ENCODE data around the gene CASS4.

GRCh38 chr20:56391037-56391436 is 21.0 kb upstream of the CASS4 start:
- TF ChIP-seq CTCF (IDR thresholded peaks at IDR 0.05) (no peak), EZH2 (IDR thresholded peaks at IDR 0.05) (no peak)
